Skin of body (tissue), 2 donors: Measurements from ENCODE around the gene ARSI. TPM values are rescaled to one million over a fixed set of nuclear protein-coding genes. Genes with fewer than 3 reads are reported as not detected.

Experiments
- DNase-seq: peaks from one replicate; lab custom pipeline; 2025; lab: John Stamatoyannopoulos, UW
- total RNA-seq: library from RNA; depleted of rRNA; stranded (reverse); fragments of >200 nt; gene quantifications from one replicate; pipeline ENCODE4 v1.2.3, GENCODE V29; 2014

ARSI gene
- total RNA-seq, 1 donor from 2014 or later, result 2.6 TPM

- no peak for DNase-seq
Observed at GRCh38 chr5:150327139-150327538, 24.4 kb upstream of the ARSI start.

- DNase-seq, result no peak
Observed at GRCh38 chr5:150326707-150327106, 24.0 kb upstream of the ARSI start.

GRCh38 chr5:150325426-150325825 is 22.7 kb upstream of the ARSI start:
- DNase-seq, result no peak

DNA sequence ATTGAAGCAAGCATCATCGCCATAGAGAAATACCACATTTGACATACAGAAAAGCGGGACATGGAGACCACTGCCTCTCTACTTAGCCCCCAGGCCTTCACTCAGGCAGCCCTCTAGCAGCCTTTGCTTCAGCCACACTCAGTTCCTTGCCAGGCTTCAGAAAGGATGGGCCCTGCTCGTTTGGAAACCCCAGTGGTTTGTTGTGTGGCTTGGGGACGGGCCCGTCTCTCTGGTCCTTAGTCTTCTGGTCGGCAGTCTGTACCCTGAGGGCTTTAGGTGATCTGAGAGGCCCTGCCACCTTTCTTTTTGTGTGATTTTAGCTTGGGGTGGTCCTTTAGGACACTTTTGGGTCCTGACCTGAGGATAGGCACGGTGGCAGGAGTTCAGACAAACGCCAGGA is 21.1 kb upstream of the ARSI start:
- DNase-seq, result no peak

- DNase-seq, result no peak
Observed at GRCh38 chr5:150323092-150323491, 20.4 kb upstream of the ARSI start.

DNA sequence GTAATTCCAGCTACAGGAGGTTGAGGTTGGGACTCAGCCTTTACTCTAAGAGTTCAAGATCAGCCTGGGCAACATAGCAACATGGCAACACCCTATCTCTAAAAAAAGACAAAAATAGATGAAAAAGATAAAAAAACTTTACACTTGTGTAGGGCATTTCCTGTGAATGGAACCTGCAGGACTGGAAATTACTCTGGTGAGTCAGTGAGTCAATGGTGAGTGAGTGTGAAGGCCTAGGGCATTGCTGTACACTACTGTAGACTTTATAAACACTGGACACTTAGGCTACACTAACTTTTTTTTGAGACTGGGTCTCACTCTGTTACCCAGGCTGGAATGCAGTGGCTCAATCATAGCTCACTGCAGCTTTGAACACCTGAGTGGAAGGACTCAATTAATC is 19.5 kb upstream of the ARSI start:
- DNase-seq, result no peak

DNA sequence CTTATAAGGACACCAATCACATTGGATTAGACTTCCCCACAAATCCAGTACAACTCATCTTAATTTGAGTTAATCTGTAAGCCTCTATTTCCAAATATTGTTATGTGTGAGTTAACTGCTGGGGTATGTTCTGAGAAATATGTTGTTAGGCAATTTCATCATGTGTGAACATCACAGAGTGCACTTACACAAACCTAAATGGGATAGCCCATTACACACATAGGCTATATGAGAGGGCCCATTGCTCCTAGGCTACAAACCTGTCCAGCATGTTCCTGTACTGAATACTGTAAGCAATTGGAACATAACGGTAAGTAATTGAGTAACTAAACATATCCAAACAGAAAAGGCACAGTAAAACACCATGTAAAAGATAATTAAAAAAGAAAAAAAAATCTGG is 19.1 kb upstream of the ARSI start:
- DNase-seq, result no peak

GRCh38 chr5:150321211-150321610 is 18.5 kb upstream of the ARSI start:
- DNase-seq, result no peak

DNA sequence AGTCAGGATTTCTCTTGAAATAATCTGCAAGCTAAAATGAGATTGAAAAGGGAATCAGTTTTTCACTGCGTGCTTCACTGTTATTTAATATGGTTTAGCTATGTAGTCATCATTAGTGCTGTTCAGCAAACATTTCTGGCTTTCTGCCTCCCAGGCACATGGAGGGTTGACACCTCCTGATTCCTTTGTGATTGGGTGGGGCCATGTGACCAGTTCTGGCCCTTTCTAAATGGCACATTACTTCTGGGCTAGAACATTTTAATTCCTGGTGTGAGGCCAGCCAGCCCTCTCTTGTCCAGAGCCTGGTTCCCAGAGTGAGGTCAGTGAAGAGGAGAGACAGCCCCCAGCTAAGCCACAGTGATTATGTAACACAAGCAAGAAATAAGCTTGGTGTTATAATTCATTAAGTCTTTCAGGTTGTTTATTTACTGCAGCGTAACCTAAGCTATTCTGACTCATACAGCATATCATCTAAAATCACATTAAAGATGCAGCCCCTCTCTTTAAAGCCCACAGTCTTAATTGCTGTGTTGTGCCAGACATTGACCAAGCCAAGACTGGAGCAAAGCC is 17.4 kb upstream of the ARSI start:
- DNase-seq, result peak; percentile 18

- DNase-seq, result no peak
Observed at GRCh38 chr5:150319484-150319790, 16.7 kb upstream of the ARSI start.

DNA sequence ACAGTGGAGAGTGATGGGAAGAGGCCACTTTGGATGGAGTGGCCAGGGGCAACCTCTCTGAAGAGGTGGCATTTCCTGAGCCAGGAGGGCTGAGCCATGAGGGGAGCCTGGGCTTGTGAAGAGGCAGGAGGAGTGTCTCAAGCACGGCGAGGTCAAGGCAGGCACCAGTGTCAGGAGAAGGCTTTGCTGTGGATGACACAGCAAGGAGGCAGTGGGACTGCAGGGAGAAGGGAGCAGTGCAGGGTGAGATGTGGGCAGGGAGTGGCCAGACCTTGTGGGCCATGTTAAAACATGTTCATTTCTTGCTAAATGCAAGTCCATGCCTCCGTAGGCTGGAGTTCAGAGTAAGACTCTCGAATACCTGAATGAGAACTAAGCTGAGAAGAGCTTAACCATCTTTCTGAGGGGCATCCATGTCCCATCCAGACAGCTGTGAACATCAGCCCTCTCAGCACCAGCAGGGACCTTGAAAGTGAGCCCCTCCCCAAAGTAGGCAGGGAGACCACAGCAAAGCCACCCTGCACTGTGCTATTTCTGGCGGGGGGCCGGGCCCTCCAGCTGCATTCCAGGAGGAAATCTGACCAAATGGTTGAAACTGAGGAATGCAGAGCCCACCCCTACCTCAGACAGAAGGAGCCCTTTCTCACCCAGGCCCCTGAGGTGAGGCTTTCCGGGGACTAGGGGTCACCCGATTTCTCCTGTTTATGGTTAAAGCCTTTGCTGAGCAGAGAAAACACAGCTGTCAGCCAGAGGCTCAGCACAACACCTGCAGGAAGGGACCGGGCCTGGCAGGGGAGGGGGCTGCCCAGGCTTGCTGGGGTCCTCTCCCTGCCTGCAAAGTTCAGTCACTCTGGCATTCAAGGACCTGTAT is 16.1 kb upstream of the ARSI start:
- no peak for DNase-seq

DNA sequence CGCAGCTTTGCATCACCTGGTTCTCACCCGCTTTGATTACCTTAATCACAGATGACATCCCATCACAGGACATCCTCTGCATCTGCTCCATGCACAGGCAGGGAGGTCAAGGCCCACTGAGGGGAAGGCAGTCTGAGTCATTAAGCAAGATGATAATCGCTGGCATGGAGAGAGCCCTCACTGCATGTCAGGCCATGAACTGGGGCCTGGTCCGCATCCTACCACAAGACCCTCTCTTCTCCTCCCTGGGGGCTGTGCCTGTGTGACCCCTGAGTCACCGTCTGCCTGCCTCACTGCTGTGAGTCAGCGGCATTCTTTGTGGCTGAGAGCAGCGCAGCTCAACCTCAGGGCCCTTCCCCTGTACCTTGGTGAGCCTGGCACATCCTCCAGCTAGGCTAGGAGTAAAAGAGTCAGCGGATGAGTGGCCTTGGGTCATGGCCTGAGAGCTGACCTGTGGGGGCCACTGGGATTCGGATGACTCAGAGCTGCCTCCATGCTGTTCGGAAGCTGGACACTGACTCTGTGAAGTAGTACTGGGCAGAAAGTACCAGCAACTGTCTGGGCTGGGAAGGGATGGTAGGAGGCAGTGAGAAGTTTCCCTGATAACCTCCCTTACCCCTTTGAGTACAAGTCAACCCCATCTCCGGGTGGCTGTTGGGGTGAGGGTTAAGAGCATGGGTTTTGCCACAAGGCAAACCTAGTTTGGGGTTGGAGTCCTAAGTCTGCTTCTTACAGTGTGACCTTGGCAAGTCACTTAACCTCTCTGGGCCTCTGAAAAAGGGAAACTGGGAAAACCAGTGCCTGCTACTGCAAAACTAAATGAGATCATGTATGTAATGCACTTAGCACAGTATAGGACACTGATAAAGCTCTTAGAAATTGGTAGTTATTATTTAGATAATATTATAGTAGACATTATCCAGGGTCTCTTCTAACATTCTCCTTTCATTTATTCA is 14.6 kb upstream of the ARSI start:
- DNase-seq, result no peak

DNA sequence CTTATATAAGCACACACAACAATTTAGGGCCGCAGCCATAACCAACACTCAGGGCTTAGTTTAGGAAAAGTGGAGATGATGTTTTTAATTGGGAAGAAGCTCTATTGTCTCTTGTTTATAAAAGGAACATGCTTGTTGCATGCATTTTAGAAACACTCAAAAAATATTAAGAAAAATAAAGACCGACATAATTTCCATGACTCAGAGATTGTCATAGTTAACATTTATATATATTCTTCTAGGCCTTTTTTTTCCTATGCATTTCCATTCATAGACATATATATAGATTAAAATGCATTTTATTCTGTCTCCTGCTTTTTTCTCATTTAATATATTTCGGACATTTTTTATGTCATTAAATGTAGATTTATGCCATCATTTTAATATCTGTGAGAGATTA is 13.6 kb upstream of the ARSI start:
- DNase-seq, result no peak

DNA sequence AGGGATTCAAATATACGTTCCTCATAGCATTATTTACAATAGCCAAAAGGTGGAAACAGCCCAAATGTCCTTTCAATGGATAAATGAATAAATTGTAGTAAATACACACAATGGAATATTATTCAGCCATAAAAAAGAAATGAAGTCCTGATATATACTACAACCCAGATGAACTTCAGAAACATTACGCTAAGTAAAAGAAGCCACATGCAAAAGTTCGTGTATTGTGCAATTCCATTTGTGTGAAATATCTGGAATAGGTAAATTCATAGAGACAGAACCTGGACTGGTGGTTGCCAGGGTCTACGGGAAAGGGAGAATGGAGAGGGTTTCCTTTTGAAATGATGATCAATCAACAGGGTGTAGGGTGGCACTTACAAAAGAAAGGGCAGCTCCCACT is 12.5 kb upstream of the ARSI start:
- DNase-seq, result no peak

GRCh38 chr5:150313921-150314716 is 11.4 kb upstream of the ARSI start:
- no peak for DNase-seq

DNA sequence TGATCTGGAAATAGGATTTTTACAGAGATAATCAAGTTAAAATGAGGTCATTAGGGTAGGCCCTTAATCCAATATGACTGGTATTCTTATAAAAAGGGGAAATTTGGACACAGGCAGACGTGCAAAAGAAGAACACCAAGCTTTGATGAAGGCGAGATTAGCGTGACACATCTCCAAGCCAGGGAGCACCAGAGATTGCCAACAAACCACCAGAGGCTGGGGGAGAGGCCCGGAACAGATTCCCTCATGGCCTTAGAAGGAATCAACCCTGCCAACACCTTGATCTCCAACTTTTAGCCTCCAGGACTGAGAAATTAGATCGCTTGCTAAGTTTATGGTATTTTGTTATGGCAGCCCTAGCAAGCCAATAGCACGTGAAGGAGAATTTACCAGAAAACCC is 10.8 kb upstream of the ARSI start:
- DNase-seq, result no peak

DNA sequence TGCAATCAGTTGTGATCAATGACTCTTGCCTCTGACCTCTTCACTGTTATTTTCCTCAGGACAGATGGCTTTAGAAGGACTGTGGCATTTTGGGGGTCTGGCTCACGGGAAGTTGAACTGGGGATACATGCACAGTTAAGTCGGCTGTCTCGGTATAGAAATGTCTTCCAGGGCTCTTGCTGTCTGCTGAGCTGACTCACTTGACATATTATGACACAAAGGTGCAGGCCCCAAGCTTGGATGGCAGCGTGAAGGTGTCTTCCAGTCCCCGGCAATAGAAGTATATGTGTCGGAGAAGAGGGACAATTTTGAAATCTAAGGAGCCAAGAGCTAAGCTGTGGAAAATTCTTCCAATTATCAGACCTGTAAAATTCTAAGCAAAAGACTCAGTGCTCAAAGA is 9.8 kb upstream of the ARSI start:
- no peak for DNase-seq

GRCh38 chr5:150311015-150311692 is 8.4 kb upstream of the ARSI start:
- no peak for DNase-seq

DNA sequence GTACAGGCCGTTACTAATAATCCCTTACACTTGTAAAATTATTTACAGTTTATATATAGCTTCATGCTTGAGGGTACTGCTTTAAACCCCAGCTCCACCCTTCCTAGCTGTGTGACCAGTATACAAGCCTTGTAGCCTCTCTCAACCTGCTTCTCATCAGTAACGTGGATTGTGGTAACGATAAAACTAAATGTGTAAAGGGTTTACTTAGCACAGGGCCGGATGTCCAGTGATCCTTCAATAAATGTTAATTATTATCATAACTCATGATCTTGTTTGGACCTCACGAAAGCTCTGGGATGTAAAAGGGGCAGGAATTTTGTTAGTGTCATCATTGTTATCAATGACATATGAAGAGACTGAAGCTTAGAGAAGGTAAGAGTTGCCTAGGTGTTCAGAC is 7.5 kb upstream of the ARSI start:
- DNase-seq, result no peak

DNA sequence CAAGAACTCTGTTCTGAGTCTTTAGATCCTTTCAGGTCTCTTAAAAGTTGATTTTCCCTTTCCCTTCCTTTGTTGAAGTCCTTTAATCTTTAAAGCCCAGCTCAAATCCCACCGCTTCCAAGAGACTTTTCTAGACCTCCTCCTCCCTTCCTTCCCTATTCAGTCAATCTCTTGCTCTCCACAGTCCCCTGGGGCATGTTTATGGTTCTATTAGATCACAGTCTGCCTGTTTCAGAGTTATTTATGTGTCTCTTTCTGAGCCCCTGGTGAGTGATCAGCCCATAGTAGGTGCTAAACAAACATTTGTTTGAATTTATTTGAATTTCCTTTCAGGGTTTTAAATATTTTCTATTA is 7.2 kb upstream of the ARSI start:
- no peak for DNase-seq
